Breast epithelium (tissue), 3 donors: ENCODE data around the gene MMP25.

Experiments used
- POLR2A ChIP-seq: fragments of 450-650 bp; IDR thresholded peaks from one replicate; pipeline ENCODE4 v1.6.1; 2016; ENCODE audit warnings: antibody characterized with exemption, mild to moderate bottlenecking, moderate library complexity
- POLR2AphosphoS5 ChIP-seq, 3 donors: sonication (generic); formaldehyde crosslinking; IDR thresholded peaks; one replicate each; pipeline ENCODE4 v1.6.1; 2017; ENCODE audit warnings: antibody characterized with exemption in 3 of 3
- TF ChIP-seq, protein P1 (sequence below), 3 donors: fragments of 450-650 bp; IDR thresholded peaks; one replicate each; pipeline ENCODE4 v1.5.1; 2016 to 2017; ENCODE audit warnings: antibody characterized with exemption in 3 of 3, mild to moderate bottlenecking in 3 of 3, moderate library complexity in 3 of 3

DNA sequence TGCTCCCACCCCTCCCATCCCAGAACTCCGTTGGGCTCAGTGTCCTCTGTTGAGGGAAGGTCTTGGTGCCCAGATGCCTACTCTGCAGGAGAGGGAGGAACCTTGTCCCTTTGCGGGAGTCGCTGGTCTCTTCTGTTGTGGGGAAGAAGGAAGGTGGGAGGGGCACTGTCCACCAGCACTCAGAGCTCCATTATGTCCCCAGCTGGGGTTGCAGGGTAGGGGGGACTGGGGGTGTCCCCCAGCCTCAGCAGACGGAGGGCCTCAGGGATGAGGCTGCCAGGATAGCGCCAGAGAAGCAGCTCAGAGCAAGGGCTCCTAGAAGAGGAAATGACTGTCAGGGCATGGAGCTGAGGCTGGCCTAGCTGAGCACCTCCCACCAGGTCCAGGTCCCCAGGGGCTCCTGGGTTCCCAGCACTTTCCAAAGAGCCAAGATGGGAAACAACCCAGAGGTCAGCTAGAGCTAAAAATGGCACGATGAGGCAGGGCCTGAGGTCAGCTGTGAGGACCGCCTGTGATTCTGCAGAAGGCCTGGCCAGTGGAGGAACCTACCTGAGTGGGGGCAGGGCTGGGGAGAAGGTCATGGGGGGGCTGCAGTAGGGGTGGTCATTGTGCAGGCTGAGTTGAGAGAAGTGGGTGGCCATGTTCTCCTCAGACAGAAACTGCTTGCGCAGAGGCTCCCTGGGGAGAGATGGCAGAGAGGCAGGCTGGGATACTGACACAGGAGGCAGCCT, 23.5 kb upstream of the MMP25 start:
- TF ChIP-seq, protein P1, sequence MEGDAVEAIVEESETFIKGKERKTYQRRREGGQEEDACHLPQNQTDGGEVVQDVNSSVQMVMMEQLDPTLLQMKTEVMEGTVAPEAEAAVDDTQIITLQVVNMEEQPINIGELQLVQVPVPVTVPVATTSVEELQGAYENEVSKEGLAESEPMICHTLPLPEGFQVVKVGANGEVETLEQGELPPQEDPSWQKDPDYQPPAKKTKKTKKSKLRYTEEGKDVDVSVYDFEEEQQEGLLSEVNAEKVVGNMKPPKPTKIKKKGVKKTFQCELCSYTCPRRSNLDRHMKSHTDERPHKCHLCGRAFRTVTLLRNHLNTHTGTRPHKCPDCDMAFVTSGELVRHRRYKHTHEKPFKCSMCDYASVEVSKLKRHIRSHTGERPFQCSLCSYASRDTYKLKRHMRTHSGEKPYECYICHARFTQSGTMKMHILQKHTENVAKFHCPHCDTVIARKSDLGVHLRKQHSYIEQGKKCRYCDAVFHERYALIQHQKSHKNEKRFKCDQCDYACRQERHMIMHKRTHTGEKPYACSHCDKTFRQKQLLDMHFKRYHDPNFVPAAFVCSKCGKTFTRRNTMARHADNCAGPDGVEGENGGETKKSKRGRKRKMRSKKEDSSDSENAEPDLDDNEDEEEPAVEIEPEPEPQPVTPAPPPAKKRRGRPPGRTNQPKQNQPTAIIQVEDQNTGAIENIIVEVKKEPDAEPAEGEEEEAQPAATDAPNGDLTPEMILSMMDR (IDR thresholded peaks at IDR 0.05) = no peak
- TF ChIP-seq POLR2A (no peak), POLR2AphosphoS5 (IDR thresholded peaks at IDR 0.05) (no peak)
